Heart right ventricle (tissue), 16 donors: ENCODE data around the gene BTG4. TPM values are rescaled to one million over a fixed set of nuclear protein-coding genes. Genes with fewer than 3 reads are reported as not detected.

Experiments
- ATAC-seq, 8 donors: fragments of 200-7000 bp; cut with Tn5 transposase; one replicate each; pipeline ENCODE4 v1.9.1; 2020; ENCODE audit warnings: mild to moderate bottlenecking in 8 of 8, moderate library complexity in 8 of 8, moderate number of reproducible peaks in 1 of 8
- DNase-seq, 2 donors: peaks; one replicate each; pipeline ENCODE4 v3.0.0-alpha.2; 2020
- H3K27ac ChIP-seq, 10 donors: fragments of 200-600 bp; sonication (generic) in 2 of 10; one replicate each; pipeline versions ENCODE4 v1.5.0 to v1.8.0; 2020 to 2022; ENCODE audit warnings: mild to moderate bottlenecking in 3 of 10
- H3K27me3 ChIP-seq, 7 donors: fragments of 200-600 bp; one replicate each; pipeline ENCODE4 v1.8.0; 2021 to 2022; ENCODE audit warnings: mild to moderate bottlenecking in 2 of 7
- H3K36me3 ChIP-seq, 9 donors: fragments of 200-600 bp; sonication (generic) in 1 of 9; one replicate each; pipeline versions ENCODE4 v1.5.0 to v1.8.0; 2020 to 2022; ENCODE audit warnings: mild to moderate bottlenecking in 2 of 9
- H3K4me1 ChIP-seq, 9 donors: fragments of 200-600 bp; sonication (generic) in 1 of 9; one replicate each; pipeline versions ENCODE4 v1.5.0 to v1.8.0; 2020 to 2022; ENCODE audit warnings: mild to moderate bottlenecking in 4 of 9
- H3K4me3 ChIP-seq, 10 donors: fragments of 200-600 bp; sonication (generic) in 2 of 10; one replicate each; pipeline versions ENCODE4 v1.5.0 to v1.8.0; 2020 to 2022; ENCODE audit warnings: mild to moderate bottlenecking in 7 of 10, moderate library complexity in 2 of 10
- H3K9me3 ChIP-seq, 11 donors: fragments of 200-600 bp in 10 of 11; sonication (generic) in 2 of 11; one replicate each; pipeline versions ENCODE4 v1.5.0 to v1.8.0; 2013 to 2022; ENCODE audit warnings: mild to moderate bottlenecking in 2 of 11, control low read depth in 1 of 11, moderate library complexity in 1 of 11
- WGBS, 2 donors: extraction: QIAGEN DNeasy Blood & Tissue Kit; methylation state at CpG; one replicate each; pipeline ENCODE4 v1.1.7; 2013; ENCODE audit warnings: inconsistent platforms in 1 of 2; 5-methylcytosine and 5-hydroxymethylcytosine counted together
- intact Hi-C, 10 donors: fragments of 100-400 bp; cut with DNase I; formaldehyde crosslinking; loops; one replicate each; pipeline versions ENCODE4 v1.11.1 to v1.14.2; 2022
- polyA plus RNA-seq, 2 donors: library from polyadenylated mRNA; stranded (reverse); fragments of 200-250 nt; gene quantifications; one replicate each; pipeline ENCODE4 v1.2.3, GENCODE V29; 2013
- total RNA-seq, 10 donors: library from RNA; stranded (reverse); fragmentation: NEBNext Ultra II Directional in 3 of 10; extraction: Animal tissue kit (Norgen Biotek cat#: 25700) in 3 of 10; gene quantifications; one replicate each; pipeline versions ENCODE4 v1.2.1 to v1.2.4, GENCODE V29; 2021 to 2023
- TF ChIP-seq, protein P1 (sequence below), 9 donors: fragments of 200-600 bp; sonication (generic) in 2 of 9; IDR thresholded peaks; one replicate each; pipeline versions ENCODE4 v1.5.0 to v1.8.0; 2021 to 2022; ENCODE audit warnings: antibody characterized with exemption in 9 of 9, mild to moderate bottlenecking in 5 of 9, moderate library complexity in 1 of 9
- donor health status: Arrhythmogenic right ventricular cardiomyopathy.
- donor health status: ischemic (EF 13 %, LVEDD 7.1; RV severe dilation, severe dysfunction).
- donor health status: healthy with polysubstance abuse.
- donor health status: DM: no; HTN: yes; CAD: no.
- donor health status: DM: no; HTN: no; CAD: no.
- donor health status: ischemic (EF 25% LVEDD 6.9; RV normal size, moderate dysfunction).
- donor health status: ischemic (EF 25% LVEDD 5.7; RV mildly dilated, moderate dysfunction).
- donor health status: healthy.
- donor health status: DM: yes; HTN: yes; CAD: no.
- donor health status: Ischemic cardiomyopathy.
- donor health status: ischemic (EF 35%, LVEDD 5.7; RV mildly dilated, moderate dysfunction).
- donor health status: nonischemic (EF 11% LVEDD 7.7; RV severe dilation, severe dysfunction).
- donor health status: DM: yes; HTN: yes; CAD: no.
- donor health status: PGD.
- donor health status: ischemic (EF 29% LVEDD 5.4; RV normal size, mild dysfunction).
- donor health status: nonischemic (EF 23%, LVEDD 6.1; RV moderate dilation, normal function).

The BTG4 gene
- total and polyA plus RNA-seq, 12 donors: not detected

DNA sequence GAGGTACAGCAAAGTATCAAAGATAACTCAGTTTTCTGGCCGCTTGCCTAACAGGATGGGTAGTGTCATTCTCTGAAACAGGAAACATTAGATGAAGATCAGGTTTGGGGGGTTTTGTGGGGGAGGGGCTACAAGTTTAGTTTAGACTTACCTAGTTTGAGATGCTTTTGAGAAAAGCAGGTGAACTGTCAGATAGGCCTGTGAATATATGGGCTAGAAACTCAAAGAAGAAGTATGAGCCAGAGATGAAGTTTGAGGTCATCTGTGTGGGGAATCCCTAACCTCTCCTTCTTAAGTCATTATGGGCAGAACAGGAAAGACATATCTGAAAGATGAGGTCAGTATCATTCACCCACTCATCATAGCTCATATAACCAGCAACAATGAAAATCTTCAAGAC, 14.3 kb upstream of the BTG4 start:
- H3K4me3 ChIP-seq: no peak overlapping the region
- H3K27me3 ChIP-seq: peaks cover 0 to 4% (median 0%) of the 10 kb centered on the region in 7 donors
- no peak for DNase-seq
- no peak overlapping the region for H3K27ac ChIP-seq
- H3K4me1 ChIP-seq: peaks cover 0 to under 1% (median 0%) of the 10 kb centered on the region in 9 donors
- TF ChIP-seq, protein P1, sequence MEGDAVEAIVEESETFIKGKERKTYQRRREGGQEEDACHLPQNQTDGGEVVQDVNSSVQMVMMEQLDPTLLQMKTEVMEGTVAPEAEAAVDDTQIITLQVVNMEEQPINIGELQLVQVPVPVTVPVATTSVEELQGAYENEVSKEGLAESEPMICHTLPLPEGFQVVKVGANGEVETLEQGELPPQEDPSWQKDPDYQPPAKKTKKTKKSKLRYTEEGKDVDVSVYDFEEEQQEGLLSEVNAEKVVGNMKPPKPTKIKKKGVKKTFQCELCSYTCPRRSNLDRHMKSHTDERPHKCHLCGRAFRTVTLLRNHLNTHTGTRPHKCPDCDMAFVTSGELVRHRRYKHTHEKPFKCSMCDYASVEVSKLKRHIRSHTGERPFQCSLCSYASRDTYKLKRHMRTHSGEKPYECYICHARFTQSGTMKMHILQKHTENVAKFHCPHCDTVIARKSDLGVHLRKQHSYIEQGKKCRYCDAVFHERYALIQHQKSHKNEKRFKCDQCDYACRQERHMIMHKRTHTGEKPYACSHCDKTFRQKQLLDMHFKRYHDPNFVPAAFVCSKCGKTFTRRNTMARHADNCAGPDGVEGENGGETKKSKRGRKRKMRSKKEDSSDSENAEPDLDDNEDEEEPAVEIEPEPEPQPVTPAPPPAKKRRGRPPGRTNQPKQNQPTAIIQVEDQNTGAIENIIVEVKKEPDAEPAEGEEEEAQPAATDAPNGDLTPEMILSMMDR (IDR thresholded peaks at IDR 0.05): no peak
- H3K9me3 ChIP-seq: no peaks in the 10 kb centered on the region
- 69 to 85% methylated on average over 1 of the region's 1 CpG for WGBS, 2 donors
- intact Hi-C loops: no loop called here
- no peaks in the 10 kb centered on the region for H3K36me3 ChIP-seq
- ATAC-seq: no peak

DNA sequence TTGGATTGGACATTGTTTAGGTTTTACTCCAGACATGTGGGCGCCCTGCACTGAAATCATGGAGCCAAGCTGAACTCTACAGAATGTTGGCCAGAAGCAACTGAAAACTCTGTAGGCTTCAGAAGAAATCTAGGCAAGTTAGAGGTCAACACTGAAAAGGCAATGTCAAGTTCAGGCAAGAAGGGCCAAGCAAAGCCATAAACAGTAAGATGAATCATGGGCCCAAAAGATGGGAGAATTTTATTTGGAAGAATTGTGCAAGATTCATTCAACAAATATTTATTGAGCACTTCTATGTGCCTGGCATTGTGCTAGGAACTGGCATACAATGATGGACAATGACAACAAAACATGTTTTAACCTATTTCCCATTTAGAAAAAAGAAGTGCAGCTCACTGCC, 13.3 kb upstream of the BTG4 start:
- TF ChIP-seq, protein P1 (IDR thresholded peaks at IDR 0.05): no peak
- 96 to 97% methylated on average over 1 of the region's 1 CpG for WGBS, 2 donors
- Histone ChIP-seq H3K4me3 (no peak overlapping the region), H3K4me1 (no peaks in the 10 kb centered on the region), H3K27ac (no peak overlapping the region), H3K9me3 (no peaks in the 10 kb centered on the region), H3K36me3 (no peaks in the 10 kb centered on the region), H3K27me3 (peaks cover 0 to 4% (median 0%) of the 10 kb centered on the region in 7 donors)
- ATAC-seq (no peak), DNase-seq (no peak)
- intact Hi-C loops: no loop called here

DNA sequence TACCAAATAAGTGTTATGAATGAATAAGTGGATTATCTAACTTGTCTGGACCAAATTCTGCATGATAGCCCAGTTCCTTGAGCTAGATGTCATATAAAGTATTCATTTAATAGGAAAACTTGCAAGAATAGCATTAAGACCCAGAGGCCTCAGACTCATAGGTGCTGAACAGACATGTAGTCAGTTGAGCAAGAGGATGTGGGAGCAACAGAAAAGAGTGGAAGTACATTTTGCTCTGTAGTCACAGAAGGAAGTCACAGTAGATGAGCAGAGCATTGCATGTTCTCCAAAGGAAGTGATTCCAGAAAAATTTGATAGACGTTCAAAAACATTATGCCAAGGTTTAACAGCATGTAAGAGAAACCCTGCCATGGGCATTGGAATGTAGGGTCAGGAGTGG, 11.9 kb upstream of the BTG4 start:
- no peaks in the 10 kb centered on the region for H3K9me3 ChIP-seq
- no peak for ATAC-seq
- no peak overlapping the region for H3K4me3 ChIP-seq
- H3K4me1 ChIP-seq: no peaks in the 10 kb centered on the region
- WGBS, 2 donors: 43 to 57% methylated on average over 1 of the region's 1 CpG
- peaks cover 0 to 4% (median 0%) of the 10 kb centered on the region in 7 donors for H3K27me3 ChIP-seq
- TF ChIP-seq, protein P1 (IDR thresholded peaks at IDR 0.05): no peak
- H3K36me3 ChIP-seq: no peaks in the 10 kb centered on the region
- intact Hi-C loops: no loop called here
- DNase-seq: no peak
- no peak overlapping the region for H3K27ac ChIP-seq

DNA sequence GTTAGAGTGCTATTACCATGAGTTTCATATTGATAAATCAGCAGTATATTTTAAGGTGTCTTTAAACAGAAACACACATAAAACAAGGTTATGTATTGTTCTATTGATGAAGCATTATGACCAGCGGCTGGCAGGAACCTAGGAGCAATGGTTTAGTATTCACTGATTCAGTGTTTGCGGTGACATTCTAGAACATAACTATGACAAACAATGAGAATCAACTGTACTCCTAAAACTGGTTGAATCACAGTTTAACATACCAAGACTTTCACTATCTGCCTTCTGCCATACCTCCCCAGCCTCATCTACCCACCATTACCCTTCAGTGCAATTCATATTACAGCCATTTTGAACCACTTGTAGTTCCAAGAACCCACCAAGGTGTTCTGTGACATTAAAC, 11.2 kb upstream of the BTG4 start:
- DNase-seq: no peak
- H3K36me3 ChIP-seq: no peaks in the 10 kb centered on the region
- no peak overlapping the region for H3K4me3 ChIP-seq
- no peaks in the 10 kb centered on the region for H3K4me1 ChIP-seq
- no peaks in the 10 kb centered on the region for H3K9me3 ChIP-seq
- no peak for ATAC-seq
- H3K27ac ChIP-seq: no peak overlapping the region
- H3K27me3 ChIP-seq: peaks cover 0 to 4% (median 0%) of the 10 kb centered on the region in 7 donors
- WGBS, 2 donors: 95 to 98% methylated on average over 2 of the region's 2 CpGs
- intact Hi-C loops: no loop called here
- TF ChIP-seq, protein P1 (IDR thresholded peaks at IDR 0.05): no peak
